ENCODE data around the gene ONECUT2.

- TF ChIP-seq EP300 (IDR thresholded peaks at IDR 0.05) (no peak), CTCF (IDR thresholded peaks at IDR 0.05) (no peak)
Measured at GRCh38 chr18:57439985-57440330, 4.8 kb downstream of the ONECUT2 start.

All from ovary (tissue), 3 donors.